ENCODE data around the gene HDAC4. TPM values are rescaled to one million over a fixed set of nuclear protein-coding genes. Genes with fewer than 3 reads are reported as not detected.

The HDAC4 gene
- total and polyA plus RNA-seq, 3 donors from 2014 or later: 29.0 to 67.5 (median 58.7) TPM

GRCh38 chr2:239140346-239141020 lies 260.3 kb downstream of the HDAC4 start:
- peaks cover 6% of the 10 kb centered on the region for H3K4me1 ChIP-seq
- no peak for TF ChIP-seq CTCF (IDR thresholded peaks at IDR 0.05)
- TF ChIP-seq POLR2A (IDR thresholded peaks at IDR 0.05): no peak
- no peak for DNase-seq
- no peak overlapping the region for H3K4me3 ChIP-seq
- H3K36me3 ChIP-seq (ENCODE audit: low read depth, missing control alignments): no peaks in the 10 kb centered on the region
- WGBS, 2 donors: 87 to 93% methylated on average over 20 to 23 of the region's 23 CpGs
- H3K9me3 ChIP-seq: no peaks in the 10 kb centered on the region
- no peaks in the 10 kb centered on the region for H3K27me3 ChIP-seq
- H3K27ac ChIP-seq: no peak overlapping the region
- intact Hi-C loops (cut with DNase I; ENCODE audit: low total_unique reads): no loop called here

- TF ChIP-seq CTCF (IDR thresholded peaks at IDR 0.05): no peak
- Histone ChIP-seq H3K4me1 (peaks cover 6% of the 10 kb centered on the region), H3K27ac (no peak overlapping the region), H3K36me3 (ENCODE audit: low read depth, missing control alignments) (no peaks in the 10 kb centered on the region), H3K9me3 (no peaks in the 10 kb centered on the region), H3K4me3 (no peak overlapping the region), H3K27me3 (no peaks in the 10 kb centered on the region)
- DNase-seq: no peak
- intact Hi-C loops (cut with DNase I; ENCODE audit: low total_unique reads): no loop called here
- 91 to 96% methylated on average over 22 to 29 of the region's 29 CpGs for WGBS, 2 donors
Observed at GRCh38 chr2:239139566-239139965, 261.3 kb downstream of the HDAC4 start.

GRCh38 chr2:239139101-239139500 lies 261.7 kb downstream of the HDAC4 start:
- peaks cover 6% of the 10 kb centered on the region for H3K4me1 ChIP-seq
- H3K9me3 ChIP-seq: no peaks in the 10 kb centered on the region
- 95 to 96% methylated on average over 13 to 16 of the region's 16 CpGs for WGBS, 2 donors
- no peak overlapping the region for H3K27ac ChIP-seq
- H3K36me3 ChIP-seq (ENCODE audit: low read depth, missing control alignments): no peaks in the 10 kb centered on the region
- H3K27me3 ChIP-seq: no peaks in the 10 kb centered on the region
- no peak overlapping the region for H3K4me3 ChIP-seq
- intact Hi-C loops (cut with DNase I; ENCODE audit: low total_unique reads): no loop called here
- no peak for DNase-seq
- TF ChIP-seq POLR2A (IDR thresholded peaks at IDR 0.05): no peak

GRCh38 chr2:239138610-239139009 lies 262.2 kb downstream of the HDAC4 start:
- no peak overlapping the region for H3K4me3 ChIP-seq
- TF ChIP-seq POLR2A (IDR thresholded peaks at IDR 0.05) (no peak), CTCF (IDR thresholded peaks at IDR 0.05) (no peak)
- intact Hi-C loops (cut with DNase I; ENCODE audit: low total_unique reads): no loop called here
- no peaks in the 10 kb centered on the region for H3K36me3 ChIP-seq (ENCODE audit: low read depth, missing control alignments)
- DNase-seq: no peak
- peaks cover 6% of the 10 kb centered on the region for H3K4me1 ChIP-seq
- H3K27ac ChIP-seq: no peak overlapping the region
- H3K9me3 ChIP-seq: no peaks in the 10 kb centered on the region
- H3K27me3 ChIP-seq: no peaks in the 10 kb centered on the region
- WGBS, 2 donors: 92 to 94% methylated on average over 12 to 15 of the region's 15 CpGs

- no peak for DNase-seq
- H3K27ac ChIP-seq: no peak overlapping the region
- peaks cover 6% of the 10 kb centered on the region for H3K4me1 ChIP-seq
- 83 to 90% methylated on average over 3 of the region's 3 CpGs for WGBS, 2 donors
- no peaks in the 10 kb centered on the region for H3K27me3 ChIP-seq
- intact Hi-C loops (cut with DNase I; ENCODE audit: low total_unique reads): no loop called here
- H3K36me3 ChIP-seq (ENCODE audit: low read depth, missing control alignments): no peaks in the 10 kb centered on the region
- H3K4me3 ChIP-seq: no peak overlapping the region
- TF ChIP-seq POLR2A (IDR thresholded peaks at IDR 0.05) (no peak), CTCF (IDR thresholded peaks at IDR 0.05) (no peak)
- H3K9me3 ChIP-seq: no peaks in the 10 kb centered on the region
Observed at GRCh38 chr2:239137898-239138283, 262.9 kb downstream of the HDAC4 start.

Data from testis (tissue), 3 donors.